Right atrium auricular region (tissue), 2 donors: ENCODE measurements around the gene PPP6R3. TPM values are rescaled to one million over a fixed set of nuclear protein-coding genes. Genes with fewer than 3 reads are reported as not detected.

Source experiments
- DNase-seq: peaks from one replicate; pipeline ENCODE4 v3.0.0-alpha.2; 2019; ENCODE audit warnings: low spot score
- H3K27ac ChIP-seq, 2 donors: fragments of 200-600 bp; sonication (generic); 1 replicate in 1 of 2; 2 replicates in 1 of 2; pipeline ENCODE4 v1.5.1; 2016 to 2019
- H3K27me3 ChIP-seq, 2 donors: fragments of 200-600 bp; sonication (generic); one replicate each; pipeline versions ENCODE4 v1.5.1 to v1.6.0; 2017 to 2019
- H3K36me3 ChIP-seq: fragments of 200-600 bp; sonication (generic); one replicate; pipeline ENCODE4 v1.5.1; 2016
- H3K4me1 ChIP-seq, 2 donors: fragments of 200-600 bp; sonication (generic); one replicate each; pipeline versions ENCODE4 v1.5.1 to v1.6.0; 2017 to 2019
- H3K4me3 ChIP-seq, 2 donors: fragments of 200-600 bp; sonication (generic); 1 replicate in 1 of 2; 2 replicates in 1 of 2; pipeline ENCODE4 v1.5.1; 2017 to 2019; ENCODE audit warnings: mild to moderate bottlenecking in 1 of 2, moderate library complexity in 1 of 2
- H3K9me3 ChIP-seq, 2 donors: fragments of 200-600 bp; sonication (generic); one replicate each; pipeline ENCODE4 v1.5.1; 2019
- total RNA-seq, 2 donors: library from RNA; depleted of rRNA; stranded (reverse); fragments of >200 nt; gene quantifications; one replicate each; pipeline ENCODE4 v1.1.0, GENCODE V29; 2016
- TF ChIP-seq, protein P1 (sequence below), 2 donors: fragments of 200-600 bp; sonication (generic); IDR thresholded peaks; one replicate each; pipeline ENCODE4 v1.5.1; 2019; ENCODE audit warnings: antibody characterized with exemption in 2 of 2

Gene PPP6R3
- total RNA-seq, 2 donors from 2014 or later: 81.1 to 95.2 TPM

- TF ChIP-seq, protein P1, sequence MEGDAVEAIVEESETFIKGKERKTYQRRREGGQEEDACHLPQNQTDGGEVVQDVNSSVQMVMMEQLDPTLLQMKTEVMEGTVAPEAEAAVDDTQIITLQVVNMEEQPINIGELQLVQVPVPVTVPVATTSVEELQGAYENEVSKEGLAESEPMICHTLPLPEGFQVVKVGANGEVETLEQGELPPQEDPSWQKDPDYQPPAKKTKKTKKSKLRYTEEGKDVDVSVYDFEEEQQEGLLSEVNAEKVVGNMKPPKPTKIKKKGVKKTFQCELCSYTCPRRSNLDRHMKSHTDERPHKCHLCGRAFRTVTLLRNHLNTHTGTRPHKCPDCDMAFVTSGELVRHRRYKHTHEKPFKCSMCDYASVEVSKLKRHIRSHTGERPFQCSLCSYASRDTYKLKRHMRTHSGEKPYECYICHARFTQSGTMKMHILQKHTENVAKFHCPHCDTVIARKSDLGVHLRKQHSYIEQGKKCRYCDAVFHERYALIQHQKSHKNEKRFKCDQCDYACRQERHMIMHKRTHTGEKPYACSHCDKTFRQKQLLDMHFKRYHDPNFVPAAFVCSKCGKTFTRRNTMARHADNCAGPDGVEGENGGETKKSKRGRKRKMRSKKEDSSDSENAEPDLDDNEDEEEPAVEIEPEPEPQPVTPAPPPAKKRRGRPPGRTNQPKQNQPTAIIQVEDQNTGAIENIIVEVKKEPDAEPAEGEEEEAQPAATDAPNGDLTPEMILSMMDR (IDR thresholded peaks at IDR 0.05): no peak
- Histone ChIP-seq H3K36me3 (no peaks in the 10 kb centered on the region), H3K27me3 (no peaks in the 10 kb centered on the region), H3K4me1 (no peaks in the 10 kb centered on the region), H3K9me3 (peaks cover 4 to 22% of the 10 kb centered on the region in 2 donors), H3K4me3 (no peak overlapping the region), H3K27ac (no peak overlapping the region)
- no peak for DNase-seq
Observed at GRCh38 chr11:68649851-68650555, 189.5 kb downstream of the PPP6R3 start.

GRCh38 chr11:68650801-68651200 is 190.2 kb downstream of the PPP6R3 start:
- TF ChIP-seq, protein P1 (IDR thresholded peaks at IDR 0.05): no peak
- Histone ChIP-seq H3K4me3 (no peak overlapping the region), H3K36me3 (no peaks in the 10 kb centered on the region), H3K27ac (no peak overlapping the region), H3K9me3 (peaks cover 4 to 29% of the 10 kb centered on the region in 2 donors), H3K27me3 (no peaks in the 10 kb centered on the region), H3K4me1 (no peaks in the 10 kb centered on the region)
- no peak for DNase-seq

DNA sequence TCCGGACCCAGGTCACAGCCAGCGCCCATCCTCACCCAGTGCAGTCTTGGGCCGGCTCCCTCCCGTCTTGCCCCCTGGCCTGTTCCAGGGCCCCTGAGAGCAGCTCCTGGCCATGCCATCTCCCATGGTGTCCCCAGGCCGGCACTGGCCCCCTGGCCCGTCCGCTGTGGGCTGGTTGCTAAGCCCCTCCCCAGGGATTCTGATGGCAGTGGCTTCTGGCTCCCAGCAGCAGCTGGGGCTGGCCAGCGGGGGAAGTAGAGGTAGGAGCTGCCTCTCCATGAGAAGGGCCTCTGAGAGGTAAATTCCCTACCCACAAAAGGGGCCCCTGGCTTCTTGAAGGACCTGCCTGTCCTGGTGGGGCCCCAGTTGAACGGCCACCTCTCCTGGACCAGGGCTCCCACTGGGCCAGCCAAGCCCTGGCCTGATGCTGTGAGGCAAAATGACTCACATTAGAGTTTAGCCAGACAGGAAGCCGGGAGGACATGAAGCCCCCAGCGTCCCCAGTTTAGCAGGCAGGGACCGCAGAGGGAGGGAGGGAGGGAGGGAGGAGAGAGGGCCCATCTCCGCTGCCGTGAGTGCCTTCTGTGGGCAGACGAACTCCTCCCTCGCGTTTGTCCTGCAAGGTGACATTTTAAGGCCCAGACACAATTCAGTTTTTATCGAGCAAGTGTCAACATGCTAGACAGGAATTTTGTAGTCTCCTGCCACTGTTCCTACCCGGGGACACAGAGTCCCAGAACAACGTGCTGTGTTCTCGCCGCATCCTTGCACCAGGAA is 190.8 kb downstream of the PPP6R3 start:
- Histone ChIP-seq H3K27ac (no peak overlapping the region), H3K4me1 (no peaks in the 10 kb centered on the region), H3K27me3 (no peaks in the 10 kb centered on the region), H3K36me3 (no peaks in the 10 kb centered on the region), H3K4me3 (no peak overlapping the region), H3K9me3 (peaks cover 4 to 23% of the 10 kb centered on the region in 2 donors)
- no peak for DNase-seq
- TF ChIP-seq, protein P1 (IDR thresholded peaks at IDR 0.05): no peak

DNA sequence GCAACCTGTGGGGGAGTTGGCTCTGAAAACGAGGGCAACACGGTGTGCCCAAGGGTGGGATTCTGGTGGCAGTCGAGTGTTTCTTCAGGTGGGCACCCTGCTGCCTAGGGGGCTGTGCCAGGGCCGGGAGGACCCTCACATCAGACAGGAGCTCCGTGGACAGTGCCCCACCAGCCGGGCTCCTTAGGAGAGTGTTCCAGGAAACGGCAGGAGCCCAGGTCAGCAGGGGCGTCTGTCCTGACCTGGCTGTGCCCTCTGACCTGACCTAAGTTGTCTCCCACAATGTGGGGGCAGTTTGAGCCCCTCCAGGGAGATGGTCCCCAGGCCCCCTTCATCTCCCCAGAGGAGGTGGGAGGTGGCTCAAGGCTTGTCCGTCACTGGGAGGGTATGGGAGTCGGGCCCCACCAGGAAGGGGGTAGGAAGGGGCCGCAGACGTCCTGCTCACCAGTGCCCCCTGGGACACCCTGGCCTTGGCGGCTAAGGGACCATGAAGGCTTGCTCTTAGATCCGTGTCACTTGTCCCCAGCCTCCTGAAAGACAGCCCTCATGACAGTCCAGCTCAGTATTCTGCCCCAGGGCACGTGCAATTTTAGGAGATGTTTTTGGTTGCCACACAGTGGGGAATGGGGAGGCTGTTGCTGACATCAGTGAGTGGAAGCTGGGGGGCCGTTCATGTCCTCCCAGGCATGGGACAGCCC is 191.6 kb downstream of the PPP6R3 start:
- Histone ChIP-seq H3K4me1 (no peaks in the 10 kb centered on the region), H3K27ac (no peak overlapping the region), H3K36me3 (no peaks in the 10 kb centered on the region), H3K4me3 (no peak overlapping the region), H3K27me3 (no peaks in the 10 kb centered on the region), H3K9me3 (peaks cover 3 to 19% of the 10 kb centered on the region in 2 donors)
- TF ChIP-seq, protein P1 (IDR thresholded peaks at IDR 0.05): no peak
- DNase-seq: no peak

- DNase-seq: no peak
- H3K27me3 ChIP-seq: no peaks in the 10 kb centered on the region
Observed at GRCh38 chr11:68652683-68653156, 192.2 kb downstream of the PPP6R3 start.

More at GRCh38 chr11:68652683-68653156, 192.2 kb downstream of the PPP6R3 start:
- Histone ChIP-seq H3K27ac (no peak overlapping the region), H3K9me3 (peaks cover 0 to 13% of the 10 kb centered on the region in 2 donors), H3K36me3 (no peaks in the 10 kb centered on the region), H3K4me1 (no peaks in the 10 kb centered on the region), H3K4me3 (no peak overlapping the region)
- TF ChIP-seq, protein P1 (IDR thresholded peaks at IDR 0.05): no peak
